Left lung (tissue), 10 donors: ENCODE results near the gene IL3. TPM values are rescaled to one million over a fixed set of nuclear protein-coding genes. Genes with fewer than 3 reads are reported as not detected.

ENCODE experiments used
- ATAC-seq: fragments of 200-7000 bp; cut with Tn5 transposase; one replicate; pipeline ENCODE4 v1.9.1; 2020; ENCODE audit warnings: moderate library complexity
- DNase-seq, 4 donors: peaks; one replicate each; pipeline ENCODE4 v3.0.0-alpha.2; 2013 to 2020
- H3K27ac ChIP-seq, 2 donors: fragments of 200-600 bp; sonication (generic) in 1 of 2; one replicate each; pipeline versions ENCODE4 v1.5.0 to v1.8.0; 2020 to 2021
- H3K27me3 ChIP-seq, 2 donors: fragments of 200-600 bp; sonication (generic) in 1 of 2; one replicate each; pipeline versions ENCODE4 v1.5.0 to v1.8.0; 2020 to 2021
- H3K36me3 ChIP-seq, 2 donors: fragments of 200-600 bp; sonication (generic) in 1 of 2; one replicate each; pipeline versions ENCODE4 v1.5.0 to v1.8.0; 2020 to 2021
- H3K4me1 ChIP-seq, 2 donors: fragments of 200-600 bp; one replicate each; pipeline ENCODE4 v1.8.0; 2021
- H3K4me3 ChIP-seq, 2 donors: fragments of 200-600 bp; sonication (generic) in 1 of 2; one replicate each; pipeline versions ENCODE4 v1.5.0 to v1.8.0; 2020 to 2021; ENCODE audit warnings: mild to moderate bottlenecking in 1 of 2
- H3K9me3 ChIP-seq, 2 donors: fragments of 200-600 bp; sonication (generic) in 1 of 2; one replicate each; pipeline versions ENCODE4 v1.5.0 to v1.8.0; 2020 to 2021
- intact Hi-C, 2 donors: fragments of 100-400 bp; cut with DNase I; formaldehyde crosslinking; loops; one replicate each; pipeline versions ENCODE4 v1.11.2 to v1.14.2; 2022
- polyA plus RNA-seq, 6 donors: library from polyadenylated mRNA; unstranded; fragments of 120-200 nt; gene quantifications; one replicate each; pipeline ENCODE4 v1.2.1, GENCODE V29; 2013; ENCODE audit not compliant: insufficient read length in 6 of 6
- total RNA-seq, 2 donors: library from RNA; stranded (reverse); fragmentation: NEBNext Ultra II Directional; extraction: Animal tissue kit (Norgen Biotek cat#: 25700); gene quantifications; one replicate each; pipeline ENCODE4 v1.2.1, GENCODE V29; 2021
- TF ChIP-seq, protein P1 (sequence below), 2 donors: fragments of 200-600 bp; sonication (generic) in 1 of 2; IDR thresholded peaks; one replicate each; pipeline versions ENCODE4 v1.5.0 to v1.8.0; 2021; ENCODE audit warnings: antibody characterized with exemption in 2 of 2
- donor health status: DM: no; HTN: yes; CAD: no.
- donor health status: DM: no; HTN: no; CAD: no.

IL3 gene
- total and polyA plus RNA-seq, 8 donors = not detected

DNA sequence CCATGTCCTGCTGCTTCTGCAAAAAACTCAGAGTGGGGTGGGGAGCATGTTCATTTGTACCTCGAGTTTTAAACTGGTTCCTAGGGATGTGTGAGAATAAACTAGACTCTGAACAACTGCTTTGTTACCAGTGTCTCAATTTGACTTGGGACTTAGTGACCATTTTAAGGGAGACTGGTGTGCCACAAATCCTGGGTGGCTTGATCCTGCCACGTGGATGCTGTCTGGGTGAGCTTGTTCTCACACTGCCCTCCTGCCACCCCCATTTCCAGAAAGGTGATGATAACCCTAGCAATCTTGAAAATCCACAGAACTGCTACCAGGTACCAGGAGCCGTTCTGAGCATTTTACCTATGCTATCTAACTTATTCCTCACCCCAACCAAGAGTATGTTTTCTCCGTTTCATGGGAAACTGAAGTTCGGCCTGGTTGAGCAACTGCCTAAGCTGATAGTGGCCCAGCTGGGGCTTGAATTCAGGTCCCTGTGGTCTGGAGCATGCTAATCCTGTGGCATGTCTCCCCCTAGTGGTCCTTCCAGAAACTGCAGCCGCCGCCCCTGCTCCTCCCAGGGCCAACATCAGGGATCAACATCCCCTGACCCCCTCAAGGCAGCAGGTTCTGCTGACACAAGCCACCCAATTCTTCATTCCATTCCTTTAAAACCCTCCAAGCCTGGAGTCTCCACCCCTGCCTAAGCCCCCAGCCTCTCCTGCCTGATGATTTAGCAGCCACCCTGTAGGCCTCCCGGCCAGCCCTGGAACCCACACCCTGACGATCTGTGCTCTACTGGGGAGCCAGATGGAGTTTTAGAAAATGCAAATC, 2.8 kb downstream of the IL3 start:
- DNase-seq (peak in 3 of 4 donors; percentile 48 to 90 (median 57)), ATAC-seq (peak; percentile 67)
- H3K27ac ChIP-seq = no peak overlapping the region
- no peak overlapping the region for H3K4me3 ChIP-seq
- no peaks in the 10 kb centered on the region for H3K36me3 ChIP-seq
- intact Hi-C loops = no loop called here
- H3K4me1 ChIP-seq = no peaks in the 10 kb centered on the region
- TF ChIP-seq, protein P1, sequence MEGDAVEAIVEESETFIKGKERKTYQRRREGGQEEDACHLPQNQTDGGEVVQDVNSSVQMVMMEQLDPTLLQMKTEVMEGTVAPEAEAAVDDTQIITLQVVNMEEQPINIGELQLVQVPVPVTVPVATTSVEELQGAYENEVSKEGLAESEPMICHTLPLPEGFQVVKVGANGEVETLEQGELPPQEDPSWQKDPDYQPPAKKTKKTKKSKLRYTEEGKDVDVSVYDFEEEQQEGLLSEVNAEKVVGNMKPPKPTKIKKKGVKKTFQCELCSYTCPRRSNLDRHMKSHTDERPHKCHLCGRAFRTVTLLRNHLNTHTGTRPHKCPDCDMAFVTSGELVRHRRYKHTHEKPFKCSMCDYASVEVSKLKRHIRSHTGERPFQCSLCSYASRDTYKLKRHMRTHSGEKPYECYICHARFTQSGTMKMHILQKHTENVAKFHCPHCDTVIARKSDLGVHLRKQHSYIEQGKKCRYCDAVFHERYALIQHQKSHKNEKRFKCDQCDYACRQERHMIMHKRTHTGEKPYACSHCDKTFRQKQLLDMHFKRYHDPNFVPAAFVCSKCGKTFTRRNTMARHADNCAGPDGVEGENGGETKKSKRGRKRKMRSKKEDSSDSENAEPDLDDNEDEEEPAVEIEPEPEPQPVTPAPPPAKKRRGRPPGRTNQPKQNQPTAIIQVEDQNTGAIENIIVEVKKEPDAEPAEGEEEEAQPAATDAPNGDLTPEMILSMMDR (IDR thresholded peaks at IDR 0.05) = peak; percentile 98 to 99
- no peaks in the 10 kb centered on the region for H3K9me3 ChIP-seq
- H3K27me3 ChIP-seq = no peaks in the 10 kb centered on the region

DNA sequence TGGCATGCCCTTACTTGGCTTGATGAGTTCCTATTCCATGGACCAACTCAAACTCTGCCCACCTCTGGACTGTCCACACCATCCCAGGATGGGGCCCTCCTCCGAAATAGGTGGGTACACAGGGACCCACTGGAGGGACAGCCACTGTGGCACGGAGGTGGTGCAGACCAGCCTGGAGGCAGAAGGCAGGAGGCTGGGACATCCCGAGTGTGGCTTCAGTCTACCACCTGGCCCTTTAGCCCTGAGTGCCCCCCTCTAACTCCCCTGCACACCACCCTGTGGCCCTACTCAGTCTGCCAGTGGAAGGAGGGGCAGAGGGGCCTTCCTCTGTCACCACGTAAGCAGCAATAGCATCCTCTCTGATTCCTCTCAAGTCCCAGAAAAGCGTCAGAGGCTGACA, 3.7 kb downstream of the IL3 start:
- DNase-seq (peak in 2 of 4 donors; percentile 25 to 37), ATAC-seq (no peak)
- H3K27me3 ChIP-seq = no peaks in the 10 kb centered on the region
- H3K9me3 ChIP-seq = no peaks in the 10 kb centered on the region
- TF ChIP-seq, protein P1 (IDR thresholded peaks at IDR 0.05) = no peak
- H3K4me1 ChIP-seq = no peaks in the 10 kb centered on the region
- no peaks in the 10 kb centered on the region for H3K36me3 ChIP-seq
- H3K27ac ChIP-seq = no peak overlapping the region
- H3K4me3 ChIP-seq = no peak overlapping the region
- intact Hi-C loops = no loop called here

DNA sequence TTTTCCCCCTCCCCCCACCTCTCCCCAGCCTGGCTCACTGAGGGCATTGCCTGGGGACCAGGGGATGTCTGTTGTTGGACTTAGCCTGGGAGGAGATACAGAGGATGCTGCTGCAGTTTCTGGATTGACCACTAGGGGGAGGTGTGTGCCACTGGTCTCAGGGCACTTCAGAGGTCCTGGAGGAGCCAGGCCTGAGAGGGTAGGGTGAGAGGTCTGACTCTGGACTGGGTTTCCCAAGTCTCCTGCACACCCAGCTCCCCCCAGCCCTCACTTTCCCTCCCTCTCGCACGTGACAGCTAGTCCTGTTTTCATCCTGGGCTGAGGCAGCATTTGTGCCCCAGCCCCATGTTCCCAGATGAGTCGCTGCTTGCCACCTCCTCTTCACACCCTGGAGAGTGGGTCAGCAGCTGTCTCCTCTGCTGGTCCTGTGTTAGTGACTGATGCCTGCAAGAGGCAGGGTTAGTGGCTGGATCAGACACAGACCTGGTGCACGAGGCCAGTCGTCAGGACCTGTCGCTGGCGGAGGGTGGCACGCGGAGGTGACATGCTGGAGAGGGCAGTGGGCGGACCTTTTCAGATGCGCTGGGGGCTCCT, 4.4 kb downstream of the IL3 start:
- intact Hi-C loops = no loop called here
- ATAC-seq (peak; percentile 94), DNase-seq (peak in 3 of 4 donors; percentile 62 to 72 (median 65))
- no peaks in the 10 kb centered on the region for H3K4me1 ChIP-seq
- H3K4me3 ChIP-seq = no peak overlapping the region
- H3K9me3 ChIP-seq = no peaks in the 10 kb centered on the region
- no peaks in the 10 kb centered on the region for H3K27me3 ChIP-seq
- H3K36me3 ChIP-seq = no peaks in the 10 kb centered on the region
- TF ChIP-seq, protein P1 (IDR thresholded peaks at IDR 0.05) = peak; percentile 90 to 91
- H3K27ac ChIP-seq = no peak overlapping the region

DNA sequence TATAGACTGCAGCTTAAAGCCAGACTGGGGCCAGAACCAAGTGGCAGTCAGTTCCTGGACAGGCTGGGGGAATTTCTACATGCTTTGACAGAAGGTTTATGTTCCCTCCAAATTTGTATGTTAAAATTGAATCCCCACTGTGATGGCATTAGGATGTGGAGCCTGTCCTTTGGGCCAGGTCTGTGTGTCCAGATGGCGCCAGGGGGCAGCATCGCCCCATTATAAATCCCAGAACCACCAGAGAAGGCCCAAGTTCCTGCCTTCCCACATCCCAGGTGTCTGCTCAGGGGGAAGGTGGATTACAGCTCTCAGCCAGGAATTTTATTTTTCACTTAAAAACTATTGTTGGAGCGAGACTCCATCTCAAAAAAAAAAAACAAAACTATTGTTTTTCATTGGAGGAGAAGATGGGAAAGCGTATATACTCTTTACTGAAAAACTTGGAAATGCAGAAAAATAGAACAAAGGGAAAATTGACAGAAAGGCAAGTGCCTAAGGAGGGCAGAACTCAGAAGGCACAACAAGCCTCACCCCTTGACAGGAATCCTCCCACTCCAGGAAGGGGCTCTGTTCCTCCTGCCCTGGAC, 5.0 kb downstream of the IL3 start:
- Histone ChIP-seq H3K4me1 (no peaks in the 10 kb centered on the region), H3K9me3 (no peaks in the 10 kb centered on the region), H3K27me3 (no peaks in the 10 kb centered on the region), H3K27ac (no peak overlapping the region), H3K36me3 (no peaks in the 10 kb centered on the region), H3K4me3 (no peak overlapping the region)
- ATAC-seq (peak; percentile 92), DNase-seq (peak in 3 of 4 donors; percentile 50 to 80 (median 70))
- intact Hi-C loops = no loop called here
- TF ChIP-seq, protein P1 (IDR thresholded peaks at IDR 0.05) = peak; percentile 35 to 44
